ENCODE measurements around the gene EHMT1. TPM values are rescaled to one million over a fixed set of nuclear protein-coding genes. Genes with fewer than 3 reads are reported as not detected.
A peak's percentile ranks its signal among the peaks of the same experiment; 100 is the strongest.

Gene EHMT1
- polyA plus RNA-seq, 2 of the 4 experiments (the other 2 are of a cell fraction): 41.3 to 48.0 TPM

GRCh38 chr9:137606734-137607138 lies 12.1 kb upstream of the EHMT1 start (continued):
- TF ChIP-seq EHMT2 (IDR thresholded peaks at IDR 0.05; ENCODE audit: low read depth) (no peak), EHF (CRISPR knock-in tag; IDR thresholded peaks at IDR 0.05) (no peak), SMC3 (IDR thresholded peaks at IDR 0.05) (no peak), FOSL2 (IDR thresholded peaks at IDR 0.05) (no peak), FOSL2 (CRISPR knock-in tag; IDR thresholded peaks at IDR 0.05) (no peak)

- no peak for FAIRE-seq
- no peak overlapping the region for H3K27ac ChIP-seq
- DNase-seq (ENCODE audit: low read depth in 1 of 2, low spot score in 1 of 2): no peak
- H3K9me3 ChIP-seq: no peaks in the 10 kb centered on the region
- no peak overlapping the region; the same call in 2 of the 3 replicates for H3K4me3 ChIP-seq
- peak overlapping the region; percentile 100 for H3K4me2 ChIP-seq
- ChIA-PET POLR2A (interaction anchor here (1.8 kb wide), 1 partner anchor 11 kb away, joined by 6 read pairs; the partner anchor contains the start of gene EHMT1), CTCF (interaction anchor here (1.0 to 1.4 kb wide), 3 partner anchors 26 to 48 kb away, joined by 3 to 5 read pairs (median 4); no protein-coding TSS in a partner anchor)
- peaks cover 32% of the 10 kb centered on the region for H3K4me1 ChIP-seq
- WGBS (ENCODE audit: missing lambda C conversion rate): 87% methylated on average over 8 of the region's 17 CpGs
- no peak for ATAC-seq
- TF ChIP-seq RFX5 (IDR thresholded peaks at IDR 0.05) (no peak), JUN (IDR thresholded peaks at IDR 0.05) (no peak), SMC3 (IDR thresholded peaks at IDR 0.05) (no peak), HOXB13 (CRISPR knock-in tag; IDR thresholded peaks at IDR 0.05; ENCODE audit: low read depth) (no peak), RARB (CRISPR knock-in tag; IDR thresholded peaks at IDR 0.05) (no peak), RCOR1 (IDR thresholded peaks at IDR 0.05; ENCODE audit: low read depth, low read length) (no peak), RAD21 (conservative IDR thresholded peaks at IDR 0.05 in 1 of 2, IDR thresholded peaks at IDR 0.05 in 1 of 2) (no peak), REST (IDR thresholded peaks at IDR 0.05) (no peak), PBX3 (IDR thresholded peaks at IDR 0.05) (no peak), CTCF (IDR thresholded peaks at IDR 0.05) (no peak), ZC3H11A (IDR thresholded peaks at IDR 0.05) (no peak), NR3C1 (IDR thresholded peaks at IDR 0.05) (no peak), GATA3 (IDR thresholded peaks at IDR 0.05; ENCODE audit: borderline replicate concordance) (no peak), CHD4 (IDR thresholded peaks at IDR 0.05; ENCODE audit: borderline replicate concordance) (no peak), FOSB (CRISPR knock-in tag; IDR thresholded peaks at IDR 0.05) (no peak), EHF (CRISPR knock-in tag; IDR thresholded peaks at IDR 0.05) (no peak)
These were observed 11.5 kb upstream of the EHMT1 start for GRCh38 chr9:137607141-137607857.

Data from A549 (cell line).